Measurements from ENCODE around the gene DNM3. TPM values are rescaled to one million over a fixed set of nuclear protein-coding genes. Genes with fewer than 3 reads are reported as not detected.
A peak's percentile ranks its signal among the peaks of the same experiment; 100 is the strongest.
"Not testable (repeated sequence)": the region's sequence is repeated elsewhere in the genome, so short reads cannot be mapped to it uniquely, and the experiment has no call there.

Gene DNM3
- polyA plus RNA-seq, 2 donors: 0.53 to 0.76 TPM

- WGBS, 2 donors: 78 to 80% methylated on average over 5 of the region's 5 CpGs
- Histone ChIP-seq H3K4me3 (ENCODE audit: low read depth in 1 of 2, low read length in 2 of 2) (no peak overlapping the region), H3K27ac (ENCODE audit: low read depth in 2 of 2, low read length in 1 of 2) (no peak overlapping the region), H3K27me3 (ENCODE audit: control insufficient read depth in 1 of 2, insufficient read depth in 2 of 2, low read length in 2 of 2) (no peaks in the 10 kb centered on the region), H3K9me3 (ENCODE audit: control insufficient read depth in 2 of 2, insufficient read depth in 1 of 2, low read depth in 1 of 2, low read length in 1 of 2) (no peaks in the 10 kb centered on the region), H3K4me1 (ENCODE audit: control insufficient read depth in 2 of 2, insufficient read depth in 2 of 2, low read length in 1 of 2) (no peaks in the 10 kb centered on the region), H3K36me3 (ENCODE audit: control insufficient read depth in 2 of 2, insufficient read depth in 2 of 2, low read length in 1 of 2) (no peaks in the 10 kb centered on the region)
Measured at GRCh38 chr1:172421974-172422604, 580.8 kb downstream of the DNM3 start.

DNA sequence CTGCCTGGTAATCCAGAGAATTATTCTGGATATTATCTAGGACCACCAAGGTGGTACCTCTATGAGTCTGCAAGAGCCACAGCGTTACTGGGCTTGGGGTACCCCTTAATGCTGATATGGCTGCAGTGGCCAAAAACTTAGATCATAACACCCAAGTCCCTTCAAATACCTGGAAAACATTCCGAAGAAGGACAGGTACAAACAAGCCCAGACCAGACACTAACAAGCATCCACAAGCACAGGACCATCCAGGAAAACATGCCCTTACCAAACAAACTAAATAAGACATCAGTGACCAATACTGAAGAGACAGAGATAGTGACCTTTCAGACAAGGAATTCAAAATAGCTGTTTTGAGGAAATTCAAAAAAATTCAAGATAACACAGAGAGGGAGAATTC is 582.0 kb downstream of the DNM3 start:
- 86 to 88% methylated on average over 2 of the region's 2 CpGs for WGBS, 2 donors
- no peaks in the 10 kb centered on the region for H3K36me3 ChIP-seq (ENCODE audit: control insufficient read depth in 2 of 2, insufficient read depth in 2 of 2, low read length in 1 of 2)
- no peaks in the 10 kb centered on the region for H3K27me3 ChIP-seq (ENCODE audit: control insufficient read depth in 1 of 2, insufficient read depth in 2 of 2, low read length in 2 of 2)
- no peak overlapping the region for H3K4me3 ChIP-seq (ENCODE audit: low read depth in 1 of 2, low read length in 2 of 2)
- H3K27ac ChIP-seq (ENCODE audit: low read depth in 2 of 2, low read length in 1 of 2): no peak overlapping the region
- no peaks in the 10 kb centered on the region for H3K9me3 ChIP-seq (ENCODE audit: control insufficient read depth in 2 of 2, insufficient read depth in 1 of 2, low read depth in 1 of 2, low read length in 1 of 2)
- H3K4me1 ChIP-seq (ENCODE audit: control insufficient read depth in 2 of 2, insufficient read depth in 2 of 2, low read length in 1 of 2): no peaks in the 10 kb centered on the region

DNA sequence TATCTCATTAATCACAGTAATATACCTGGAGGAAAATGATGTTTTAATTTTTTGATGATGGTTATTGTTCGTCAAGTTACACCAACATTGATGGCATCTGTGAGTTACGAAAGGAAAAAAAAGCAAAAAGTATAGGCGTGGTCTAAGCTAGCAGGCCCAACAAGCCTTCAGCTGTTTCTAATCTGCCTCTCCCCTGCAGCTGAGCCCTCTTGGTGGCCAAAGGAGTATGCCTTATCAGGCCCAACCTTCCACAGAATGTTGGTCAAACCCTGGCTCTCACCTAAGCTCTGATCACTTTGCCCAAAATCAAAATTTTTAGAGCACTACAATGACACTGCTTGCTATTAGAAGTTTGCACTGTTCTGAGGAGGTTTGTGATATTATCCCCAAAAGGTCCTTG is 584.0 kb downstream of the DNM3 start:
- Histone ChIP-seq H3K9me3 (ENCODE audit: control insufficient read depth in 2 of 2, insufficient read depth in 1 of 2, low read depth in 1 of 2, low read length in 1 of 2) (no peaks in the 10 kb centered on the region), H3K27me3 (ENCODE audit: control insufficient read depth in 1 of 2, insufficient read depth in 2 of 2, low read length in 2 of 2) (no peaks in the 10 kb centered on the region), H3K36me3 (ENCODE audit: control insufficient read depth in 2 of 2, insufficient read depth in 2 of 2, low read length in 1 of 2) (no peaks in the 10 kb centered on the region), H3K4me3 (ENCODE audit: low read depth in 1 of 2, low read length in 2 of 2) (no peak overlapping the region), H3K27ac (ENCODE audit: low read depth in 2 of 2, low read length in 1 of 2) (no peak overlapping the region), H3K4me1 (ENCODE audit: control insufficient read depth in 2 of 2, insufficient read depth in 2 of 2, low read length in 1 of 2) (no peaks in the 10 kb centered on the region)
- WGBS, 2 donors: 80 to 86% methylated on average over 3 of the region's 3 CpGs

DNA sequence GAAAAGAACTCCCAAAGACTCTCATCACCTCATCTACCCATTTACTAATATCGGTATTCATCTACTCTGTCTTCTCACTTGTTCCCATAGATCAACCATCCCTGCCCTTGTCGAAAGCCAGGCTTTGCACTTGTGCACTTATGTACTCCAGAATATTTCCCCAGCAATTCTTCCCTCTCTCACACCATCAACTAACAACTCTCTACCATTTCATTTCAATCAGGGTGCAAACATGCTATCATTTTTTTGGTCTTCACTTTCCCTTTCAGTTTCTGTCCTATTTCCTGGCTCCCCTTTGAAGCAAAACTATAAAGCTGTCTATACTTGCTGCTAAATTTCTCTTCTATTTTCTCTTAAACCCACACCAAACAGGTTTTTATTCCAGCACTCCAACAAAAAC is 585.9 kb downstream of the DNM3 start:
- no peak overlapping the region for H3K27ac ChIP-seq (ENCODE audit: low read depth in 2 of 2, low read length in 1 of 2)
- H3K4me3 ChIP-seq (ENCODE audit: low read depth in 1 of 2, low read length in 2 of 2): no peak overlapping the region
- 95% methylated on average over 2 of the region's 2 CpGs for WGBS, 2 donors
- no peaks in the 10 kb centered on the region for H3K4me1 ChIP-seq (ENCODE audit: control insufficient read depth in 2 of 2, insufficient read depth in 2 of 2, low read length in 1 of 2)
- no peaks in the 10 kb centered on the region for H3K9me3 ChIP-seq (ENCODE audit: control insufficient read depth in 2 of 2, insufficient read depth in 1 of 2, low read depth in 1 of 2, low read length in 1 of 2)
- no peaks in the 10 kb centered on the region for H3K27me3 ChIP-seq (ENCODE audit: control insufficient read depth in 1 of 2, insufficient read depth in 2 of 2, low read length in 2 of 2)
- no peaks in the 10 kb centered on the region for H3K36me3 ChIP-seq (ENCODE audit: control insufficient read depth in 2 of 2, insufficient read depth in 2 of 2, low read length in 1 of 2)

DNA sequence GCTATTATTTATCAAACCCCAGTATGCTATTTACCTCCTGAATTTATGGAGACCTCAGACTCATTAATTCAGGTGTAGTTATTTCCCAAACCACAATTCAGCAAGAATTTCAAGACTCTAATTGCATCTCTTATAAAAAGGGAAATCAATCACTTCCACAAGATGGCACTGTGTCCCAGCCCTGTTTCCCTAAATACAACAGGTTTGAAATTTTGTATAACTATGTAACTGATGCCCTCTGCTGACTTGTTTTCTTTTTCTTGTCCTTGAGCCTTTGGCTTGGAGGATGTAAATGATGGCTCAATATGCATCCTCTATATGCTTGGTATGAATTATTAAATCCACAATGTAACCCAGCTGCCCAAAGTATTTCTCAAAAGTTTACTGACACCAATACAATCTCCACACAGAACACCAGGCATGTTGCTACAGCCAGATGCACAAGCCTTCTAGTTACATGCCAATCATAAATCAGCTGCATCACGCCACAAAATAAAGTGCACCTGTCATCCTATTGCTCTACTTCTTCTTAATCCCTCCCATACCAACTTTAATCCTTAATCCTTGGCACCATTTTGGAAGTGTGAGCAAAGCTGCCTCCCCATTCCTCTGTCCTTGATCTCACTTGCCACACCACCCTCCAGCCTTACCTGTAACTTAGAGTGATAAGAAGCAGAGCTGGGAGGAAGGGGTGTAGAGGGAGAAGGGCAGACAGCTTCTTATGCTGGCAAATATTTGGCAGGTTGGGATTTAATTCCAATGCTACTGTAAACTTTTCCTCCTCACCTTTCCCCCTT is 588.2 kb downstream of the DNM3 start:
- WGBS, 2 donors: 67 to 70% methylated on average over 1 of the region's 1 CpG
- no peaks in the 10 kb centered on the region for H3K9me3 ChIP-seq (ENCODE audit: control insufficient read depth in 2 of 2, insufficient read depth in 1 of 2, low read depth in 1 of 2, low read length in 1 of 2)
- no peaks in the 10 kb centered on the region for H3K4me1 ChIP-seq (ENCODE audit: control insufficient read depth in 2 of 2, insufficient read depth in 2 of 2, low read length in 1 of 2)
- no peak overlapping the region for H3K27ac ChIP-seq (ENCODE audit: low read depth in 2 of 2, low read length in 1 of 2)
- H3K36me3 ChIP-seq (ENCODE audit: control insufficient read depth in 2 of 2, insufficient read depth in 2 of 2, low read length in 1 of 2): no peaks in the 10 kb centered on the region
- H3K27me3 ChIP-seq (ENCODE audit: control insufficient read depth in 1 of 2, insufficient read depth in 2 of 2, low read length in 2 of 2): no peaks in the 10 kb centered on the region
- no peak overlapping the region for H3K4me3 ChIP-seq (ENCODE audit: low read depth in 1 of 2, low read length in 2 of 2)

DNA sequence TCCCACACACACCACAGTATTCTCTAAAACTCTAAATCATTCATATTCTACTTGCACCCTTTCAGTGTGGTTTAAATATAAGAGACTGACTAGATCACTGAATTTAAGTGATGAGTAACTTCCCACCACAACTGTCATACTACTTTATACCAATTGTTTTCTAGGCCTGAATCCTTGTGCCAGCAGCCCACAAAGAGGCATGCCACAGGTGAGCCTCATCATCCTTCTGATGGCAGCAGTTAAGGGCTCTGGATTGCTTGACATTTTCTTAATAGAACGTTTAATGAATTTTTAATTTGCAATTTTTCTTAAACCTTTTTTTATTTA is 588.8 kb downstream of the DNM3 start:
- Histone ChIP-seq H3K27me3 (ENCODE audit: control insufficient read depth in 1 of 2, insufficient read depth in 2 of 2, low read length in 2 of 2) (no peaks in the 10 kb centered on the region), H3K27ac (ENCODE audit: low read depth in 2 of 2, low read length in 1 of 2) (no peak overlapping the region), H3K4me3 (ENCODE audit: low read depth in 1 of 2, low read length in 2 of 2) (no peak overlapping the region), H3K9me3 (ENCODE audit: control insufficient read depth in 2 of 2, insufficient read depth in 1 of 2, low read depth in 1 of 2, low read length in 1 of 2) (no peaks in the 10 kb centered on the region), H3K4me1 (ENCODE audit: control insufficient read depth in 2 of 2, insufficient read depth in 2 of 2, low read length in 1 of 2) (no peaks in the 10 kb centered on the region), H3K36me3 (ENCODE audit: control insufficient read depth in 2 of 2, insufficient read depth in 2 of 2, low read length in 1 of 2) (no peaks in the 10 kb centered on the region)
- WGBS, 2 donors: 71 to 88% methylated on average over 1 of the region's 1 CpG

DNA sequence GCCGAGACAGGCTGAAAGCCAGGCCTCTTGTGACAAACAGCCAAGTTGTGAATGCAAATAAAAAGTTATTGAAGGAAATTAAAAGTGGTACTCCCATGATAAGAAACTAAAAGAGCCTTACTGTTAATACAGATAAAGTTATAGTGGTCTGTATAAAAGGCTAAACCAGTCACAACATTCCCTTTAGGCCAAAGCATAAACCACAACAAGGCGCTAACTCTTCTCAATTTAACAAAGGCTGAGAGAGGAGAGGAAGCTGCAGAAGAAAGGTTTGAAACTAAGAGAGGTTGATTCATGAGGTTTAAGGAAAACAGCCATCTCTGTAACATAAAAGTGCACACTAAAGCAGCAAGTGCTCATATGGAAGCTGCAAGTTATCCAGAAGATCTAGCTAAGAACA is 589.9 kb downstream of the DNM3 start:
- no peaks in the 10 kb centered on the region for H3K4me1 ChIP-seq (ENCODE audit: control insufficient read depth in 2 of 2, insufficient read depth in 2 of 2, low read length in 1 of 2)
- no peak overlapping the region for H3K27ac ChIP-seq (ENCODE audit: low read depth in 2 of 2, low read length in 1 of 2)
- no peak overlapping the region for H3K4me3 ChIP-seq (ENCODE audit: low read depth in 1 of 2, low read length in 2 of 2)
- H3K27me3 ChIP-seq (ENCODE audit: control insufficient read depth in 1 of 2, insufficient read depth in 2 of 2, low read length in 2 of 2): no peaks in the 10 kb centered on the region
- H3K36me3 ChIP-seq (ENCODE audit: control insufficient read depth in 2 of 2, insufficient read depth in 2 of 2, low read length in 1 of 2): no peaks in the 10 kb centered on the region
- H3K9me3 ChIP-seq (ENCODE audit: control insufficient read depth in 2 of 2, insufficient read depth in 1 of 2, low read depth in 1 of 2, low read length in 1 of 2): no peaks in the 10 kb centered on the region
- WGBS, 2 donors: 74 to 85% methylated on average over 2 of the region's 2 CpGs

- H3K4me3 ChIP-seq (ENCODE audit: low read depth in 1 of 2, low read length in 2 of 2): no peak overlapping the region
- no peaks in the 10 kb centered on the region for H3K9me3 ChIP-seq (ENCODE audit: control insufficient read depth in 2 of 2, insufficient read depth in 1 of 2, low read depth in 1 of 2, low read length in 1 of 2)
- 40 to 46% methylated on average over 9 of the region's 9 CpGs for WGBS, 2 donors
- peak overlapping the region; percentile 82 to 91 for H3K27ac ChIP-seq (ENCODE audit: low read depth in 2 of 2, low read length in 1 of 2)
- H3K4me1 ChIP-seq (ENCODE audit: control insufficient read depth in 2 of 2, insufficient read depth in 2 of 2, low read length in 1 of 2): no peaks in the 10 kb centered on the region
- no peaks in the 10 kb centered on the region for H3K36me3 ChIP-seq (ENCODE audit: control insufficient read depth in 2 of 2, insufficient read depth in 2 of 2, low read length in 1 of 2)
- no peaks in the 10 kb centered on the region for H3K27me3 ChIP-seq (ENCODE audit: control insufficient read depth in 1 of 2, insufficient read depth in 2 of 2, low read length in 2 of 2)
Measured at GRCh38 chr1:172431721-172432192, 590.5 kb downstream of the DNM3 start.

DNA sequence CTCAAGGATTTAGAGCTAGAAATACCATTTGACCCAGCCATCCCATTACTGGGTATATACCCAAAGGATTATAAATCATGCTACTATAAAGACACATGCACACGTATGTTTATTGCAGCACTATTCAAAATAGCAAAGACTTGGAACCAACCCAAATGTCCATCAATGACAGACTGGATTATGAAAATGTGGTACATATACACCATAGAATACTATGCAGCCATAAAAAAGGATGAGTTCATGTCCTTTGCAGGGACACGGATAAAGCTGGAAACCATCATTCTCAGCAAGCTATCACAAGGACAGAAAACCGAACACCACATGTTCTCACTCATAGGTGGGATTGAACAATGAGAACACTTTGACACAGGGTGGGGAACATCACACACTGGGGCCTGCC is 595.9 kb downstream of the DNM3 start:
- H3K27ac ChIP-seq (ENCODE audit: low read depth in 2 of 2, low read length in 1 of 2); H3K27me3 ChIP-seq (ENCODE audit: control insufficient read depth in 1 of 2, insufficient read depth in 2 of 2, low read length in 2 of 2); H3K9me3 ChIP-seq (ENCODE audit: control insufficient read depth in 2 of 2, insufficient read depth in 1 of 2, low read depth in 1 of 2, low read length in 1 of 2); H3K36me3 ChIP-seq (ENCODE audit: control insufficient read depth in 2 of 2, insufficient read depth in 2 of 2, low read length in 1 of 2); H3K4me3 ChIP-seq (ENCODE audit: low read depth in 1 of 2, low read length in 2 of 2); H3K4me1 ChIP-seq (ENCODE audit: control insufficient read depth in 2 of 2, insufficient read depth in 2 of 2, low read length in 1 of 2): not testable (repeated sequence)
- 91 to 98% methylated on average over 3 of the region's 3 CpGs for WGBS, 2 donors

- WGBS, 2 donors: 90 to 94% methylated on average over 6 of the region's 6 CpGs
- Histone ChIP-seq H3K9me3 (ENCODE audit: control insufficient read depth in 2 of 2, insufficient read depth in 1 of 2, low read depth in 1 of 2, low read length in 1 of 2) (no peaks in the 10 kb centered on the region), H3K4me3 (ENCODE audit: low read depth in 1 of 2, low read length in 2 of 2) (no peak overlapping the region), H3K27ac (ENCODE audit: low read depth in 2 of 2, low read length in 1 of 2) (no peak overlapping the region), H3K27me3 (ENCODE audit: control insufficient read depth in 1 of 2, insufficient read depth in 2 of 2, low read length in 2 of 2) (no peaks in the 10 kb centered on the region), H3K36me3 (ENCODE audit: control insufficient read depth in 2 of 2, insufficient read depth in 2 of 2, low read length in 1 of 2) (peaks cover 0 to 5% of the 10 kb centered on the region in 2 donors), H3K4me1 (ENCODE audit: control insufficient read depth in 2 of 2, insufficient read depth in 2 of 2, low read length in 1 of 2) (peaks cover 0 to 7% of the 10 kb centered on the region in 2 donors)
Measured at GRCh38 chr1:172442404-172442803, 601.1 kb downstream of the DNM3 start.
